Activated naive CD8-positive, alpha-beta T cell treated with anti-CD3 and anti-CD28 coated beads, Interleukin-2, amount 50 U/mL, for 24 hours (primary cell): Measurements from ENCODE around the gene RDH5.

Experiments used
- ATAC-seq: fragments of 150-1000 bp; cut with Tn5 transposase; one replicate; pipeline ENCODE4 v1.10.0; 2021
- DNase-seq: peaks from one replicate; pipeline ENCODE4 v3.0.0; 2021
- H3K27ac Mint-ChIP-seq: one replicate; pipeline ENCODE4 v1.8.0; 2021; ENCODE audit warnings: mild to moderate bottlenecking, mixed read lengths
- H3K27me3 Mint-ChIP-seq: one replicate; pipeline ENCODE4 v1.8.0; 2021; ENCODE audit warnings: mixed read lengths
- H3K36me3 Mint-ChIP-seq: one replicate; pipeline ENCODE4 v1.8.0; 2021; ENCODE audit warnings: low read depth, mixed read lengths
- H3K4me1 Mint-ChIP-seq: one replicate; pipeline ENCODE4 v1.8.0; 2021; ENCODE audit warnings: mixed read lengths
- H3K4me3 Mint-ChIP-seq: one replicate; pipeline ENCODE4 v1.8.0; 2021; ENCODE audit warnings: mild to moderate bottlenecking, moderate library complexity, mixed read lengths
- H3K9me3 Mint-ChIP-seq: one replicate; pipeline ENCODE4 v1.8.0; 2021; ENCODE audit warnings: mixed read lengths

RDH5 gene

DNA sequence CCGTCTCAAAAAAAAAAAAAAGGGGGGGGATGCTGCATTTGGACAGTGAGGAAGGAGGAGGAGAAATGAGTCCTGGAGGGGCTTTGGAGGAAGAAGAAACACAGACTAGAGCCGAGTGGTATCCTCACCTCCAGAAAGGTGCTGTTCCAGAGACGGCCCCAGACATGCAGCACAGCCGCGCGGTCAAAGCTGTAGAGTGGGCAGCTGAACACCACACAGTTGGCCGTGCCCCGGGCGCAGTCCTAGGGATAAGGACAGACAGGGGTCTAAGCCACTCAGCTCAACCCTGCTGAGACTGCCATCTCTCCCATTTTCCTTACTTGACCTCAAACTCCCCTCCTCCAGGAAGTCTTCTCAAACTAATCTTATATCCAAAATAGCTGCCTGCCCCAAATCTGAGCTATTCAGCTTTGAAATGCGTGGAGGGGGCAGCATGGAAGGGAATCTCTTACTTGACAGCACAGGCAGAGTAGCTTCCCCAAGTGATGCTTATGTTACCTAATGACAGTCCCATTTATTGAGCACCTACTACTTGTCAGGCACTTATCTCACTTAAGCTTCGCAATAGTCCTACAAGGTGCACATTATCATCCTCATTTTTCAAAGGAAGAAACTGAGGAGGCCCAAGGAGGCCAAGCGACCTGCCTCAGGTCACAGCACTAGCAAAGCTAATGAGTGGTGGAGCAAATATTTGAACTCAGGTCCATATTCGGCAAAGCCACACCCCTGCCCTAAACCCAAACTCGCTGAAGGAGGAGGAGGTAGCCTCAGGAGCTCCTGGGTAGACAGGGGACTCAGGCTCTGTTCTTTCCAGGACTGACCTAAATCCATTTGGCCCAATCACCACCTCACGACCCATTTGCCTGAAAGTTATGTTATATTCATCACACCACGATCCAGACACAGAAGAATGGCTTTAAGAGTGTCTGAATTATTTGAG lies 31.2 kb upstream of the RDH5 start:
- Mint-ChIP-seq H3K27ac (no peak overlapping the region), H3K4me3 (no peak overlapping the region), H3K4me1 (peaks cover 11% of the 10 kb centered on the region), H3K36me3 (no peaks in the 10 kb centered on the region), H3K9me3 (no peaks in the 10 kb centered on the region), H3K27me3 (no peaks in the 10 kb centered on the region)
- DNase-seq (no peak), ATAC-seq (no peak)

DNA sequence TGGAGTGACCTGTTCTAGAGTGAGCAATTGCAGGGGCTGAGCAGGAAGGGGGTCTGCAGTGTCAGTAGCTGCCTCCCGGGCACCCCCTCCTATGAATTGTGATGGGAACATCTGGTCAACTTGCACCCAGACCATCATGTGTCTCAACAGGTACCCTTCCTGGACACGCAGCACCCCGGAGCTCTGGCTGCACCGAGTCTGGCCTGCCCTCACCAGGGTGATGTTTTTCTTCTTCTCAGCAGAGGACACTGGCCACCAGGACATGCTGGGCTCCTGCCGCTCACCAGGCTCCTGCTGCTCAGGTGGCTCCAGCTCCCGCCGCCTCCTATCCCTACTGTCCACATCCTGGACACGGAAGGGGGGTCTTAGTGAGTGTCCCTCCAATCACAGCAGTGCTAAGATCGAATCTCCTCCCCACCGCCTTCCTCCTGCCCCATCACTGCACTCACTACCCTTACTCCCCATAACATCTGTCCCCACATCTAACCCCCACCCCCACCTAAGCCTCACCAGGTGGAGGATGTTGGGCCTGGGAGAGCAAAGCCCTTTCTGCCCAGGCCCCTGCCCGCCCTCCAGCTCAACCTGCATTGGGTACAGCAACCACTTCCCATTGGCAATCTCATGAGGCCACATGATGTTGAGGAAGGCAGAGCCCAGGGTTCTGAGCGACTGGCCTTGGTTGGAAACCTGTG lies 27.4 kb upstream of the RDH5 start:
- no peak overlapping the region for H3K27ac Mint-ChIP-seq
- H3K9me3 Mint-ChIP-seq = no peaks in the 10 kb centered on the region
- ATAC-seq (no peak), DNase-seq (no peak)
- H3K36me3 Mint-ChIP-seq = no peaks in the 10 kb centered on the region
- peaks cover 3% of the 10 kb centered on the region for H3K4me1 Mint-ChIP-seq
- H3K4me3 Mint-ChIP-seq = no peak overlapping the region
- H3K27me3 Mint-ChIP-seq = no peaks in the 10 kb centered on the region

DNA sequence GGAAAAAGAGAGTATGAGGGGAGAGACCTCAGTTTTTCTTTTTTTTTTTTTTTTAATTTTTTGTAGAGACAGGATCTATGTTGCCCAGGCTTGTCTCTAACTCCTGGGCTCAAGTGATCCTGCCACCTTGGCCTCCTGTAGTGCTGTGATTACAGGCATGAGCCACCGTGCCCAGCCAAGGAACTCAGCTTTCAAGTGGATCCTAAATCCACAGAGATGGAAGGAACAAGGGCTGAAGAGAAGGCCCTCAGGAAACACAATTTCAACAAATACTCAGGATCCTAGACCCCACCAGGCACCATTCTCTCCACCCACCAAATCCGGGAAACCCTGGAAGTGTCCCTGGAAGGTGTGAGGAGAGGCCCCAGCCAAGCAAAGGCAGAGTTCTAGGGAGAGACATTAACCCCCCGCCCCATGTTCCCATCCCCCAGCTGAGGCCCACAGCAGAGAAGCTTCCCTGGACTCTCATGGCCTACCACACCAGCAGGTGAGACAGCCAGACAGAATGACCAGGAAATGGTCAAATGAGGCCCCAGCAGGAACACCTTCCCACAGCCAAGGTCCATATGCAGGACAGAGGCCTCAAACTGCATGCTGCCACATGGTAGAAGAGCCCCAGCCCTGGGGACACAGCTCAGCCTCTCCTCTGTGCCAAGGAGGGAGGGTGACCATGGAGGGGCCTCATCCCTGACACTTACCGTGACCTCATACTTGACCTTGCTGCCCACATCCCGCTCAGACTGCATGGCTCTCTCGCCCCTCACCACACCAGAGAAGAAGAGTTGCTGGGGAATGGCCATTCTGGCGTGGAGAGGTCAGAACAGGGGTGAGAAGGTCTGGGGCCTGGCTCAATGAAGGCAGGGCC lies 26.6 kb upstream of the RDH5 start:
- no peak for DNase-seq
- no peaks in the 10 kb centered on the region for H3K36me3 Mint-ChIP-seq
- no peaks in the 10 kb centered on the region for H3K9me3 Mint-ChIP-seq
- H3K4me3 Mint-ChIP-seq = no peak overlapping the region
- no peaks in the 10 kb centered on the region for H3K27me3 Mint-ChIP-seq
- no peak for ATAC-seq
- no peaks in the 10 kb centered on the region for H3K4me1 Mint-ChIP-seq
- no peak overlapping the region for H3K27ac Mint-ChIP-seq

DNA sequence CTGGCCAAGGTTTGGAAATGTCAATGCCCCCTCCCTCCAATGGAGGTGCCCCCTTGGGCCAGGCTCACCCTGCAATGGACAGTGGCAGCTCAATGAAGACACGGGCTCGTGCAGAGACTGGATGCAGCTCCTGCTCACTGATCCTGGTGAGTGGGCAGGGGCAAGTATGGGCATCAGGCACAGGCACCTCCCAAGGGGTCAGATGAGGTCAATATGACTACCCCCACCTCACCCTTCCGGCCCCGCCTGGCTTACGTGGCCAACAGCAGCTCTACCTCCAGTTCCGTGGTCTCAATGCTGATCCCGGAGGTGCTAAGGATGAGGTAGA lies 26.0 kb upstream of the RDH5 start:
- Mint-ChIP-seq H3K4me3 (no peak overlapping the region), H3K27ac (no peak overlapping the region), H3K4me1 (no peaks in the 10 kb centered on the region), H3K27me3 (no peaks in the 10 kb centered on the region), H3K9me3 (no peaks in the 10 kb centered on the region), H3K36me3 (no peaks in the 10 kb centered on the region)
- no peak for DNase-seq
- no peak for ATAC-seq

DNA sequence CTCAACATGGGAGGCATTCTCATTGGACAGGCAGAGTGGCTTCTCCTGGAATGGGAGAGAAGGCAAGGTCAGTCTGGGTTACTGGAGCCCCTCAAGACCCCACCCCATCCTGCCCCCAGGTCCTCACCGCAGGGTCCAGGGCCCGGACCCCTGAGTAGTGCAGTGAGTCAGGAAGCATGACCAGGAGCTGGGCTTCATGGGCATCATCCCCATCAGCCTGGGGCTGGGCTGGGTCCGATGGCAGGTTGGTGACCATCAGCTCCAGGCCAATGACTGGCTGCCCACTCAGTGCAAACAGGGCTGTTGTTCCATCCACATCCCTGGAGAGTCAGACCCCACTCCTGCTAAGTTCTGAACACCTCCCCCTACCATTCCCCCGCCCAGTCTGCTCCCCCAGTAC lies 25.5 kb upstream of the RDH5 start:
- H3K4me3 Mint-ChIP-seq = no peak overlapping the region
- H3K27ac Mint-ChIP-seq = no peak overlapping the region
- no peaks in the 10 kb centered on the region for H3K36me3 Mint-ChIP-seq
- no peak for ATAC-seq
- no peaks in the 10 kb centered on the region for H3K27me3 Mint-ChIP-seq
- no peak for DNase-seq
- no peaks in the 10 kb centered on the region for H3K4me1 Mint-ChIP-seq
- H3K9me3 Mint-ChIP-seq = no peaks in the 10 kb centered on the region

DNA sequence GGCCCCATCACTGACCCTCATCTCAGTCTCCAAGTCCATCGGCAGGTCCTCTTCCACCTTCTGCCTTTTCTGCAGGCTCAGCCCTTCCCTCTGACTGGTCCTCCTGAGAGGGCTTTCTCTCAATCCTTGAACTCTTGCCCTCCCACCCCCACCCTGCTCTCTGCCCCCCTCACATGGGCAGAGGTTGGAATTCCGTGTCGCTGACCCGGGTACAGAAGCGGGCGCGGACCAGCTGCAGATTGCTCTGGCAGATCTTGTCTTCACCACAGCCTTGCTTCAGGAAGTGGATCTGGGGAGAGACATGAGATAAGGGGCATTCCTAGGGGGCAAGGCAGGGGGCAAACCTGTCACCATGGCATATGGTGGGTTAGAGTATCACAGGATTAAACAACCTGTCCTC lies 24.8 kb upstream of the RDH5 start:
- Mint-ChIP-seq H3K27me3 (no peaks in the 10 kb centered on the region), H3K27ac (no peak overlapping the region), H3K36me3 (no peaks in the 10 kb centered on the region), H3K4me1 (no peaks in the 10 kb centered on the region), H3K4me3 (no peak overlapping the region), H3K9me3 (no peaks in the 10 kb centered on the region)
- DNase-seq = no peak
- no peak for ATAC-seq

DNA sequence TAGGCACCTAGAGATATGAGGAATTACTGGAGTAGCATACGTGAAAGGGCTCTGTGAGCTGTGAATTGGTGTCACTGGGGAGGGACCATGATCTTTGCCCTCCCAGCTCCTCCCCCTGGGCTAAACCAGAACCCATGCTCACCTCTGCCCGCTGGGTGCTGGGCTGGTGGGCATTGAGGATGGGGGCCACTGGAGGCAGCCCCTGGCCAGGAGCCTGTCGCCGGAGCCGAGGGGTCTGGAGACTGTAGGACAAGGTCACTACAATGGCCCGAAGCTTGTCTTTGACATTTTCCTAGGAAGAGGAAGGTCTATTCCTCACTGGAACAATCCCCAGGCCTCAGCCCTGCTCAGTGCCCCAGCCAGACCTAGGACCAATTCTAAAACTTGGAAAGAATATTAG lies 24.1 kb upstream of the RDH5 start:
- Mint-ChIP-seq H3K36me3 (no peaks in the 10 kb centered on the region), H3K27me3 (no peaks in the 10 kb centered on the region), H3K4me1 (no peaks in the 10 kb centered on the region), H3K4me3 (no peak overlapping the region), H3K27ac (no peak overlapping the region), H3K9me3 (no peaks in the 10 kb centered on the region)
- ATAC-seq (no peak), DNase-seq (no peak)

DNA sequence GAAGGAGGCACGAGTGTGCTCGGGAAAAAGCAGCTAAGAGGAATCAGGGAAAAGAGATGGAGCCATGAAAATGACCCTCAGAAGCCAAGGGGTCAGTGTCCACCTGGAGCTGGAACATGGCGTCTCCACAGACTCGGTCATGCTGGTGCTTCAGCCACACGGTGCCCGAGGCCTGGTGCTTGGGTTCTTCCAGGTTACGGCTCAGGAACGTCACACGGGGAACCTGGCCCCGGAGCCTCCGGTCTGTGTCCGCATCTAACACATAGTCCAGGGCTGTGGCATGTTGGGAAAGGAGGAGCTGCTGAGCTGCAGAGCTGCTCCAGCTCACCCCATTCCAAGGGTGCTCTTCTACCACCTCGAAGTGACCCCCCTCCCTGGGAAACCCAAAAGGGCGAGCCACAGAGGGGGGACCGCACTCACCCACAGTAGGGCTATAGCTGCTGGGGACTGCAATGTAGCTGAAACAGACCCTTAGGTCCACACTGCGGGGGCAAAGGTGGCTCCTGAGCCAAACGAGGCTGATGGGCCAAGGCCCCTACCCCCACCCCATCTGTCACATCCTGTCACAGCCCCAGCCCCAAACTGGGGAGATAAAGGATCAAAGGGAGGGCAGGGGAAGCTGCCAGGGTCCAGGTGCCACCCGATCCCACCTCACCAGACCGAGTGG lies 23.3 kb upstream of the RDH5 start:
- Mint-ChIP-seq H3K27me3 (peaks cover 2% of the 10 kb centered on the region), H3K4me3 (no peak overlapping the region), H3K36me3 (no peaks in the 10 kb centered on the region), H3K4me1 (no peaks in the 10 kb centered on the region), H3K27ac (no peak overlapping the region), H3K9me3 (no peaks in the 10 kb centered on the region)
- ATAC-seq (no peak), DNase-seq (no peak)

DNA sequence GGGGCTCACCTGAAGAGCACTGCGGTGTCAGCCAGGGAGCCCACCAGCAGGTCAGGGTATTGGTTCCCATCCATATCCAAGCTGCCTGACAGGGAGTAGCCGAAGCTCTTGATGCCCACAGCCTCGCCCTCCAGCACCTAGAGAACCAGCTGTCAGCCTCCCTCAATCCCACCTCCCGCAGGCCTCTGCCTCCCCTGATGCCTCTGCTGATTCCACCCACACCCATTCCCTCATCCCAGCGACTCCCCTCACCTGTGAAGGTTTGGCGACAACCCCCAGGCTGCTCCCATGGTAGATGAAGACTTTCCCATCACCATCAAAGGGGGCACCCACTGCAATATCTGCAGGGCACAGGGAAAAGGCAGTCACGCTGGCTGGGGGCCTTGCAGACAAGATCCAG lies 22.5 kb upstream of the RDH5 start:
- Mint-ChIP-seq H3K4me1 (no peaks in the 10 kb centered on the region), H3K4me3 (no peak overlapping the region), H3K27ac (no peak overlapping the region), H3K9me3 (no peaks in the 10 kb centered on the region), H3K36me3 (no peaks in the 10 kb centered on the region), H3K27me3 (peaks cover 2% of the 10 kb centered on the region)
- DNase-seq (no peak), ATAC-seq (no peak)

DNA sequence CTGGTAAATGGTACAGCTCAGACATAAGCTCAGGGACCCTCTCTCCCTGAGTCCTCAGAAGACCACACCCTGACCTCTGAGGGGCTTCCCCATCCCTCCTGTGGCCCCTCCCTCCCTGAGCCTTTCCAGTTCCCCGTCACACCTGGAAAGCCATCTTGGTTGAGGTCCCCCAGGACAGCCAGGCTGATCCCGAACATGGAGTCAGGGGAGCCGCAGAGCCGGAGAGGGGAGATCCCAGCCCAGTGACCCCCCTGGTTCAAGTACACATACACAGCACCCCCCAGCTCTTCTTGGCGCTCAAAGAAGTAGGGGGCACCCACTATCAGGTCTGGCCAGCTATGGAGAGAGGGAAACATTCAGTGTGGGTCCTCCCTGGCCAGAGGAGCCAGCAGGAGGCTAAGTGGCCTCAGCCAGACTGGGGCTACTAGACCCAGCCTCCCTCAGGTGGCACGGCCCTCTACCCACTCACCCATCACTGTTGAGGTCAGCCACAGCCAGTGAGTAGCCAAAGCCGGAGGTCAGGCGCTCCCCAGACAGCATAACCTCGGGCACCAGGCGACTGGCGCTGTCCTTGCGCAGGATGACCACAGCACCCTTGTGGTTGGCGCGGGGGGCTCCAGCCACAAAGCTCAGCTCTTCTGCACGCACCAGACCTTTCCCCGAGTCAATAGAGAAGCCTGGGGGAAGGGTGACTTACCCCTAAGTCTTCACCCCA lies 21.8 kb upstream of the RDH5 start:
- Mint-ChIP-seq H3K9me3 (no peaks in the 10 kb centered on the region), H3K4me1 (no peaks in the 10 kb centered on the region), H3K36me3 (no peaks in the 10 kb centered on the region), H3K27ac (no peak overlapping the region), H3K27me3 (peaks cover 2% of the 10 kb centered on the region), H3K4me3 (no peak overlapping the region)
- DNase-seq = no peak
- ATAC-seq = no peak

DNA sequence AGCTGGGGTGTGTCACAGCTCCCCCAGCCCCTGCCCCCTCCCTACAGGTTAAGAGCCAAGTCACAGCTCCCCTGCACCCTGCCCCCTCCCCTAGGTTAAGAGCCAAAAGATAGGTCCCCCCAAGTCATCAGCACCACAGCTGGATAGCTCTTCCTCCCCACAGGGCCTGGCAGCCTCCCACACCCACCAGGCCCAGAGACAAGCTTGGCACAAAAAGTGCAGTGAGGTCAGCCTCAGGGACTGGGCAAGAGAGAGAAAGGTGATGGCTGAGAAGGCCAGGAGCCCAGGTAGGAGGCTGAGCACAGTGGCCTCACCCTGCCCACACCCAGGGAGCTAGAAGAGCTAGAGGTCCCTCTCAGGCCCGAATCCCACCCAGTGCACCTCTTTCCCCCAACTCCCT lies 21.2 kb upstream of the RDH5 start:
- Mint-ChIP-seq H3K36me3 (no peaks in the 10 kb centered on the region), H3K9me3 (no peaks in the 10 kb centered on the region), H3K27me3 (peaks cover 2% of the 10 kb centered on the region), H3K4me3 (no peak overlapping the region), H3K27ac (no peak overlapping the region), H3K4me1 (no peaks in the 10 kb centered on the region)
- ATAC-seq (no peak), DNase-seq (no peak)

DNA sequence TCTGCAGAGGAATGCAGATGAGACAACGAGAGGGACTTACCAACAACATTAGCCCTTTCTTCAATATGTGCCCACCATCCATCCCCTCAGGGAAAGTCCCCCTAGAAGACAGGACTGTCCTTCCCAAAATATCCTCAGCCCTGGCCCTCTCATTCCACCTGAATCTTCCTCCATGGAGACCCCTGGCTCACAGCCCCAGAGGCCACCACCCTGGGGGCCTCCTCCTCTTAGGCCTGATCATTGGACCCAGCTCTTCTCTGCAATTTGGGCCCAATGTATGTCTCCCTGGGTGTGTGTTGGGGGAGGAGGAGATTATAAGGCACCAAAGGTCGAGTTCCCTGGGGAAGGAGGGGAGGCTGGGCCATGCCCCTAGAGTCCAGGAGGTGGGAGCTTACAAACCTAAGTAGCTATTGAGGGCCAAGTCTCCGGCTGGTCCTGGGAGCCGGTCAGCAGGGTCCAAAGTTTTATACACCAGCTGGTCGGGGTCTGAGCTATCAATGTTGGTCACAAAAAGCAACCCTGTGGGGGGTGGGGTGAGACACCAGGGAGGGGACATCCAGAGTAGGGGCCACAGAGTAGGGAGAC lies 20.6 kb upstream of the RDH5 start:
- H3K9me3 Mint-ChIP-seq = no peaks in the 10 kb centered on the region
- DNase-seq = no peak
- H3K27me3 Mint-ChIP-seq = peaks cover 2% of the 10 kb centered on the region
- H3K4me3 Mint-ChIP-seq = no peak overlapping the region
- H3K27ac Mint-ChIP-seq = no peak overlapping the region
- H3K4me1 Mint-ChIP-seq = no peaks in the 10 kb centered on the region
- no peak for ATAC-seq
- H3K36me3 Mint-ChIP-seq = no peaks in the 10 kb centered on the region

DNA sequence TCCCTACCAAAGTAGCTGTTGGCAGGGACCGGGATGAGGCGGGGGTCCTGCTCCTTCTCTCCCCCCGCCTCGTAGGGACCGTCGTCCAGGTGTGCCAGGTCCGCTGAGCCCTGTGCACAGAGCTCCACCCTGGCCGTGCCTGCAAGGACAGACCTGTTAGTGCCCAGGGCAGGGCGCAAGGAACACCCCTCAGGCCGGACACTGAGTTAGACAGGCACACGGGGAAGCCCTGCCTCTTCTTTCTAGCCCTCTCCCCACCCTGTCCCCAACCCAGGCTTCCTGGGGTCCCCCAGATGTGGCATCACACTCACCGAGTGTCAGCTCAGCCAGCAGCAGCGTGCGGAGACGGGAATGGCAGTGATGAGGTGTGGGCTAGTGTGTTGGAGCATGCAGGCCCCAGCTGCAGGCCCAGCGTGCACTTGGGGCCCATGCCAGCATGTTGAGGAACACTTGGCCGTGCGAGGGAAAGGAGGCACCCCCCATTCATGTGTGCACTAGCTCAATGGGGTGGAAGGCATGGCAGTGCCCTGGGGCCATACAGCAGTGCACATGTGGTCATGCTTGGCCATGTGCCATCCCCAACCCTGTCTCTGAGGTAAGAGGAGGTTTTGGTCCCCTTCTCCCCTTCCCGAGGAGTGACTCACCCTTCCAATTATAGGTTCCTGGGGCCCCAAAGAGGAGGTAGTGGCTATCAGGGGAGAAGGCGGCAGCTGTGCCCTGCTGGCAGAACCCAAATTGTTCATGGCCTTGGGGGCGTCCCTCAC lies 19.8 kb upstream of the RDH5 start:
- DNase-seq = no peak
- Mint-ChIP-seq H3K4me3 (no peak overlapping the region), H3K9me3 (no peaks in the 10 kb centered on the region), H3K27ac (no peak overlapping the region), H3K4me1 (no peaks in the 10 kb centered on the region), H3K36me3 (no peaks in the 10 kb centered on the region), H3K27me3 (peaks cover 2% of the 10 kb centered on the region)
- no peak for ATAC-seq
